Mammary epithelial cell (primary cell): ENCODE data around the gene ASIC4.

Source experiments
- EZH2 ChIP-seq: IDR thresholded peaks from 2 replicates; pipeline ENCODE4 v1.6.1; 2012; ENCODE audit warnings: low read length, inconsistent platforms, borderline replicate concordance
- TF ChIP-seq, protein P1 (sequence below), 2 donors: IDR thresholded peaks in 1 of 2; conservative IDR thresholded peaks in 1 of 2; 2 replicates each; pipeline ENCODE4 v1.5.1; 2011 to 2012; ENCODE audit warnings: inconsistent platforms in 2 of 2, low read length in 2 of 2, mild to moderate bottlenecking in 2 of 2, control low read depth in 1 of 2, low read depth in 1 of 2; ENCODE audit not compliant: insufficient read depth in 1 of 2; ENCODE audit errors: extremely low read depth in 1 of 2

DNA sequence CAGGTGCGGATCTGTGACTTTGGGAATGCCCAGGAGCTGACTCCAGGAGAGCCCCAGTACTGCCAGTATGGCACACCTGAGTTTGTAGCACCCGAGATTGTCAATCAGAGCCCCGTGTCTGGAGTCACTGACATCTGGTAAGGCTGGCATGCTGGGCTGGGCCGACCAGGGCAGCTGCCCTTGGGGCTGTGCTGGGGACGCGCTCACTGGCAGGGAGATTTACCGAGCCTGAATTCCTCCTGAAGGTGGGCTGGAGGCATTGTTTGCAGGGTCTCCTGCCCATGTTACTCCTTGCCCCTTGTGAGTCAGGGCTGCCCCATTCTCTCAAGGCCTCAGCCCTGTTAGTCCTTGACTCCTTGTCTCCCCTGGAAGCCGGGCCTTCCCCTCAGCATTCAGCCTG, 34.3 kb upstream of the ASIC4 start:
- TF ChIP-seq, protein P1, sequence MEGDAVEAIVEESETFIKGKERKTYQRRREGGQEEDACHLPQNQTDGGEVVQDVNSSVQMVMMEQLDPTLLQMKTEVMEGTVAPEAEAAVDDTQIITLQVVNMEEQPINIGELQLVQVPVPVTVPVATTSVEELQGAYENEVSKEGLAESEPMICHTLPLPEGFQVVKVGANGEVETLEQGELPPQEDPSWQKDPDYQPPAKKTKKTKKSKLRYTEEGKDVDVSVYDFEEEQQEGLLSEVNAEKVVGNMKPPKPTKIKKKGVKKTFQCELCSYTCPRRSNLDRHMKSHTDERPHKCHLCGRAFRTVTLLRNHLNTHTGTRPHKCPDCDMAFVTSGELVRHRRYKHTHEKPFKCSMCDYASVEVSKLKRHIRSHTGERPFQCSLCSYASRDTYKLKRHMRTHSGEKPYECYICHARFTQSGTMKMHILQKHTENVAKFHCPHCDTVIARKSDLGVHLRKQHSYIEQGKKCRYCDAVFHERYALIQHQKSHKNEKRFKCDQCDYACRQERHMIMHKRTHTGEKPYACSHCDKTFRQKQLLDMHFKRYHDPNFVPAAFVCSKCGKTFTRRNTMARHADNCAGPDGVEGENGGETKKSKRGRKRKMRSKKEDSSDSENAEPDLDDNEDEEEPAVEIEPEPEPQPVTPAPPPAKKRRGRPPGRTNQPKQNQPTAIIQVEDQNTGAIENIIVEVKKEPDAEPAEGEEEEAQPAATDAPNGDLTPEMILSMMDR (conservative IDR thresholded peaks at IDR 0.05 in 1 of 2, IDR thresholded peaks at IDR 0.05 in 1 of 2; ENCODE audit: extremely low read depth in 1 of 2, insufficient read depth in 1 of 2, low read depth in 1 of 2, low read length in 2 of 2) = no peak
- no peak for TF ChIP-seq EZH2
